GM23248 (cell line): ENCODE data around the gene CDX4. TPM values are rescaled to one million over a fixed set of nuclear protein-coding genes. Genes with fewer than 3 reads are reported as not detected.
"Not testable (repeated sequence)": the region's sequence is repeated elsewhere in the genome, so short reads cannot be mapped to it uniquely, and the experiment has no call there.

Source experiments
- DNase-seq: peaks from one replicate; pipeline ENCODE4 v3.0.0-alpha.2; 2015
- H2AFZ ChIP-seq: fragments of 200-600 bp; sonication (generic); 2 replicates; pipeline ENCODE4 v1.6.1; 2016; ENCODE audit warnings: antibody characterized with exemption
- H3F3A ChIP-seq: fragments of 200-600 bp; sonication (generic); 2 replicates; pipeline ENCODE4 v1.6.1; 2016; ENCODE audit warnings: mild to moderate bottlenecking, antibody characterized with exemption, mixed run types; ENCODE audit not compliant: insufficient read depth
- H3K27ac ChIP-seq: fragments of 200-600 bp; sonication (generic); 2 replicates; pipeline ENCODE4 v1.5.1; 2016; ENCODE audit warnings: mild to moderate bottlenecking
- H3K27me3 ChIP-seq: fragments of 200-600 bp; sonication (generic); replicated peaks from 2 replicates; pipeline ENCODE4 v1.6.1; 2016; ENCODE audit warnings: mild to moderate bottlenecking; ENCODE audit not compliant: insufficient read depth
- H3K36me3 ChIP-seq: fragments of 200-600 bp; sonication (generic); 2 replicates; pipeline ENCODE4 v1.6.1; 2016; ENCODE audit warnings: low read depth, mild to moderate bottlenecking
- H3K4me1 ChIP-seq: fragments of 200-600 bp; sonication (generic); 2 replicates; pipeline ENCODE4 v1.6.1; 2016; ENCODE audit warnings: mild to moderate bottlenecking; ENCODE audit not compliant: insufficient read depth
- H3K4me2 ChIP-seq: fragments of 200-600 bp; sonication (generic); one replicate; pipeline ENCODE4 v1.6.1; 2016; ENCODE audit warnings: mild to moderate bottlenecking; ENCODE audit not compliant: unreplicated experiment
- H3K4me3 ChIP-seq: fragments of 200-600 bp; sonication (generic); 2 replicates; pipeline ENCODE4 v1.5.1; 2016; ENCODE audit warnings: mild to moderate bottlenecking
- H3K79me2 ChIP-seq: fragments of 200-600 bp; sonication (generic); 2 replicates; pipeline ENCODE4 v1.6.1; 2016; ENCODE audit warnings: mild to moderate bottlenecking; ENCODE audit not compliant: insufficient read depth
- H3K9ac ChIP-seq: fragments of 200-600 bp; sonication (generic); 2 replicates; pipeline ENCODE4 v1.6.1; 2016; ENCODE audit warnings: mild to moderate bottlenecking
- H3K9me2 ChIP-seq: fragments of 200-600 bp; sonication (generic); 2 replicates; pipeline ENCODE4 v1.6.1; 2016; ENCODE audit warnings: mixed run types, mild to moderate bottlenecking, moderate library complexity; ENCODE audit not compliant: insufficient read depth
- H3K9me3 ChIP-seq: fragments of 200-600 bp; sonication (generic); one replicate; pipeline ENCODE4 v1.6.1; 2017; ENCODE audit warnings: low read depth
- H4K20me1 ChIP-seq: fragments of 200-600 bp; sonication (generic); 2 replicates; pipeline ENCODE4 v1.6.0; 2016; ENCODE audit not compliant: insufficient read depth
- EZH2 ChIP-seq: fragments of 200-600 bp; sonication (generic); IDR thresholded peaks from 2 replicates; pipeline ENCODE4 v1.6.1; 2018; ENCODE audit warnings: antibody characterized with exemption, mild to moderate bottlenecking; ENCODE audit not compliant: insufficient read depth, poor library complexity, severe bottlenecking
- EZH2phosphoT487 ChIP-seq: fragments of 200-600 bp; sonication (generic); IDR thresholded peaks from 2 replicates; pipeline ENCODE4 v1.6.1; 2018; ENCODE audit warnings: antibody characterized with exemption, moderate library complexity, mild to moderate bottlenecking, low read depth; ENCODE audit not compliant: insufficient read depth
- WGBS, 2 experiments: methylation state at CpG; one replicate each; pipeline ENCODE4 v1.1.6; 2015 to 2017; ENCODE audit warnings: low lambda C conversion rate in 2 of 2, low coverage in 1 of 2; ENCODE audit errors: missing lambda C conversion rate in 2 of 2; 5-methylcytosine and 5-hydroxymethylcytosine counted together
- in situ Hi-C: fragments of 300-500 bp; cut with MboI; formaldehyde crosslinking; loops from 2 replicates; pipeline ENCODE4 v1.15.0; 2020
- polyA plus RNA-seq: library from polyadenylated mRNA; unstranded; fragments of >200 nt; fragmentation: Nextera tagmentation; extraction: Ambion mirVana; gene quantifications from 2 replicates; pipeline ENCODE4 v1.2.1, GENCODE V29; 2016
- small RNA-seq: library from RNA; depleted of rRNA; stranded (forward); fragments of <200 nt; gene quantifications from one replicate; pipeline ENCODE3, GENCODE V24; 2014; ENCODE audit warnings: low read depth, low replicate concordance
- total RNA-seq: library from RNA; depleted of rRNA; stranded (reverse); fragments of >200 nt; shearing (Covaris generic); gene quantifications from 2 replicates; pipeline ENCODE4 v1.2.3, GENCODE V29; 2014; rRNA removed

Gene CDX4
- total and polyA plus RNA-seq, 2 experiments from 2014 or later = not detected

DNA sequence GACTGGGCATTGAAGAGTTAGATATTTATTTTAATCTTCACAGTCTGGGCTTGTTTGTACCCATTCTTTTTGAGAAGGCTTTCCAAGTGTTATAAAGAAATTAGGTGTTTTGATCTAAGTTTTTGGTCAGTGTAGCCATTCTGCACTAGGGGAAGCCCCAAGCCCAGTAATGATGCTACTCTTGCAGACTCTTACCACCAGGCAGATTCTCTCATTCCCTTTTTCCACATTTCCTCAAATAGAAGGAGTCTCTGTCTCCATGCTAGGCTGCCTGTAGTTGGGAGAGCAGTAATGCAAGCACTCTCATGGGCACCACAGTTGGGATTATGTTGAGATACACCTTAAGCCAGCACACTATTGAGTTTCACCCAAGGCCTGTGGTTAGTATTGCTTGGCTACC, 21.5 kb downstream of the CDX4 start:
- Histone ChIP-seq H3F3A (no peaks in the 10 kb centered on the region), H3K4me1 (no peaks in the 10 kb centered on the region), H3K9me3 (no peaks in the 10 kb centered on the region), H3K4me2 (no peak overlapping the region), H3K9me2 (no peaks in the 10 kb centered on the region), H3K27ac (no peak overlapping the region), H2AFZ (no peak overlapping the region), H4K20me1 (no peaks in the 10 kb centered on the region), H3K36me3 (no peaks in the 10 kb centered on the region), H3K27me3 (no peaks in the 10 kb centered on the region), H3K9ac (no peak overlapping the region), H3K4me3 (no peak overlapping the region), H3K79me2 (no peaks in the 10 kb centered on the region)
- no peak for DNase-seq
- no peak for TF ChIP-seq EZH2phosphoT487
- TF ChIP-seq EZH2 = no peak
- in situ Hi-C loops = no loop called here

DNA sequence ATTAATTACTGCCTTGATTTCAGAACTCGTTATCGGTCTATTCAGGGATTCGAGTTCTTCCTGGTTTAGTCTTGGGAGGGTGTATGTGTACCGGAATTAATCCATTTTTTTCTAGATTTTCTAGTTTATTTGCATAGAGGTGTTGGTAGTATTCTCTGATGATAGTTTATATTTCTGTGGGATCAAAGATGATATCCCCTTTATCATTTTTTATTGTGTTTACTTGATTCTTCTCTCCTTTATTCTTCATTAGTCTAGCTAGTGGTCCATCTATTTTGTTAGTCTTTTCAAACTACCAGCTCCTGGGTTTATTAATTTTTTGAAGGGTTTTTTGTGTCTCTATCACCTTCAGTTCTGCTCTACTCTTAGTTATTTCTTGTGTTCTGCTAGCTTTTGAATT, 32.1 kb downstream of the CDX4 start:
- Histone ChIP-seq H2AFZ (no peak overlapping the region), H3K4me1 (no peaks in the 10 kb centered on the region), H3K36me3 (no peaks in the 10 kb centered on the region), H3K79me2 (no peaks in the 10 kb centered on the region), H3K27me3 (no peaks in the 10 kb centered on the region), H3K9me3 (no peaks in the 10 kb centered on the region), H3F3A (no peaks in the 10 kb centered on the region), H3K4me3 (no peak overlapping the region), H3K4me2 (no peak overlapping the region), H3K9ac (no peak overlapping the region), H4K20me1 (no peaks in the 10 kb centered on the region), H3K9me2 (no peaks in the 10 kb centered on the region), H3K27ac (no peak overlapping the region)
- DNase-seq = no peak
- TF ChIP-seq EZH2 (no peak), EZH2phosphoT487 (no peak)
- in situ Hi-C loops = no loop called here
- 67 to 72% methylated on average over 4 of the region's 4 CpGs for WGBS, 2 experiments

GRCh38 chrX:73481521-73481920, 34.7 kb downstream of the CDX4 start:
- H3K9me3 ChIP-seq = no peaks in the 10 kb centered on the region
- H4K20me1 ChIP-seq = no peaks in the 10 kb centered on the region
- no peak overlapping the region for H3K4me3 ChIP-seq
- no peak for DNase-seq
- no peak overlapping the region for H3K27ac ChIP-seq
- H3K27me3 ChIP-seq = no peaks in the 10 kb centered on the region
- in situ Hi-C loops = no loop called here
- H3K36me3 ChIP-seq = no peaks in the 10 kb centered on the region
- no peak overlapping the region for H2AFZ ChIP-seq
- no peak overlapping the region for H3K4me2 ChIP-seq
- H3K79me2 ChIP-seq = no peaks in the 10 kb centered on the region
- no peak overlapping the region for H3K9ac ChIP-seq
- H3F3A ChIP-seq = no peaks in the 10 kb centered on the region
- H3K9me2 ChIP-seq = no peaks in the 10 kb centered on the region
- TF ChIP-seq EZH2 (no peak), EZH2phosphoT487 (no peak)
- 33 to 36% methylated on average over 1 of the region's 2 CpGs for WGBS, 2 experiments
- H3K4me1 ChIP-seq = no peaks in the 10 kb centered on the region

GRCh38 chrX:73490661-73491060, 43.8 kb downstream of the CDX4 start:
- Histone ChIP-seq H3F3A (no peaks in the 10 kb centered on the region), H2AFZ (no peak overlapping the region), H3K36me3 (no peaks in the 10 kb centered on the region), H3K9me2 (no peaks in the 10 kb centered on the region), H3K27ac (no peak overlapping the region), H3K9ac (no peak overlapping the region), H4K20me1 (no peaks in the 10 kb centered on the region), H3K4me1 (no peaks in the 10 kb centered on the region), H3K4me3 (no peak overlapping the region), H3K9me3 (no peaks in the 10 kb centered on the region), H3K27me3 (no peaks in the 10 kb centered on the region), H3K79me2 (no peaks in the 10 kb centered on the region), H3K4me2 (no peak overlapping the region)
- WGBS, 2 experiments = 25 to 44% methylated on average over 3 of the region's 3 CpGs
- in situ Hi-C loops = no loop called here
- TF ChIP-seq EZH2 = no peak
- no peak for TF ChIP-seq EZH2phosphoT487
- no peak for DNase-seq

DNA sequence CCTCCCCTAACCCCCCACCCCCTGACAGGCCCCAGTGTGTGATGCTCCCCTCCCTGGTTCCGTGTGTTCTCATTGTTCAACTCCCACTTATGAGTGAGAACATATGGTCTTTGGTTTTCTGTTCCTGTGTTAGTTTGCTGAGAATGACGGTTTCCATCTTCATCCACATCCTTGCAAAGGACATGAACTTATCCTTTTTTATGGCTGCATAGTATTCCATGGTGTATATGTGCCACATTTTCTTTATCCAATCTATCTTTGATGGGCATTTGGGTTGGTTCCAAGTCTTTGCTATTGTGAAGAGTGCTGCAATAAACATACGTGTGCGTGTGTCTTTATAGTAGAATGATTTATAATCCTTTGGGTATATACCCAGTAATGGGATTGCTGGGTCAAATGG, 45.3 kb downstream of the CDX4 start:
- H3K4me2 ChIP-seq, H2AFZ ChIP-seq, H3K27me3 ChIP-seq, DNase-seq, H3K27ac ChIP-seq, H3F3A ChIP-seq, H4K20me1 ChIP-seq, H3K4me1 ChIP-seq, in situ Hi-C loops, H3K9me2 ChIP-seq, H3K9ac ChIP-seq, H3K79me2 ChIP-seq, H3K4me3 ChIP-seq, H3K36me3 ChIP-seq, H3K9me3 ChIP-seq: not testable (repeated sequence)
- WGBS, 2 experiments = 43 to 54% methylated on average over 3 to 4 of the region's 4 CpGs

Small RNA genes within 50 kb of the gene (small RNA-seq; reads per million reads assigned to genes)
- not detected for gene MORF4L1P6
- not detected for gene RNU6-1044P

Other genes with a start within 250 kb of the CDX4 start
- not detected in 2 replicates for gene NAP1L2, start 232.2 kb upstream of the CDX4 start, total RNA-seq
- not detected in 2 replicates for gene NAP1L2, start 232.2 kb upstream of the CDX4 start, polyA plus RNA-seq
- 7.9 and 10.4 TPM in 2 replicates for gene CHIC1, start 116.1 kb downstream of the CDX4 start, total RNA-seq
- gene CHIC1, start 116.1 kb downstream of the CDX4 start, polyA plus RNA-seq = 3.2 and 3.3 TPM in 2 replicates